ENCODE measurements around the gene PEMT.

PEMT gene

DNA sequence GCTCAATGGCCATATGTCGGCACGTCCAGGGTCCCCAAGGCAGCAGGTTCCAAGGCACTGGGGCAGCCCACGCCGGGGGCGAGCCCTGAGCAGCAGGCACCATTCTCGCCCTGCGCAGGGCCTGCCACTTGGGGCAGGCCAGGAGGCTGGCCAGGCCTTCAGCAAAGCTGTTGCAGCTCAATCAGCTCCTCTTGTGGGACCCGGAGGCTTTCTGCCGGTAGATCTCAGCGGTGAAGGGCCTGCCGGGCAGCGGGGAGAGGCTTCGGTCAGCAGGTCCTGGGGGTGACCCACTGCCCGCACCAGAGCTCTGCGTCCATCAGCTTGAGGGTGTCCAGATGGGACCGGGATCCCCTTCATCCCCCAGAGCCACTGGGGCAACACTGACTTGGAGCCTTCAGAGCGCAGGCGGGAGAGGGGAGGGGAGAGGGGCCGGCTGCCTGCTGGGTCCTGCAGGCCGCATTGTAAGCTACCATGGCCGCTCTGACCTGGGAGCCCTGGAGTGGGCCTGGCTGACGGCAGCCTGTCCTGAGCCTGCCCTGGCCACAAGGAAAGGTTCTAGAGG lies 85.8 kb downstream of the PEMT start:
- no peak for TF ChIP-seq CTCF (IDR thresholded peaks at IDR 0.05)
- Histone ChIP-seq H3K27ac (no peak overlapping the region), H3K4me3 (no peak overlapping the region)
- DNase-seq (ENCODE audit: low spot score) = no peak

DNA sequence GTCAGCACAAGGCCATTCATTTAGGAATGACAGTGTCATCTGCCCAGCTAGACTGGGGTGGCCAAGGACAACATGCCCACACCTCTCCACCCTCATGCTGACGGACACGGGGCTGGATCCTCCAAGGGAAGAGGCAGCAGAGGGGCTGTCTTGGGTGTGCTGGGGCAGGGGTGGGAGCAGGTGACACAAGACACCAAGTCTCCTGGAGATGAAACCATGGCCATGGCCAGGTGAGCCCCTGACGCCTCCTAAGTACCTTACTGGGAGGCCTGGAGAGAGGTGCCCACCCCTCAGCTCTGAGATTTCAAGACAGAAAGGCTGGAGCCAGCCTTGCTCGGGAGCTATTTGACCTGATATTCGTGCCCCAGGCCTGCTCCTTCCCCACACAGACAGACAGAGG lies 86.4 kb downstream of the PEMT start:
- no peak for DNase-seq (ENCODE audit: low spot score)
- no peak for TF ChIP-seq CTCF (IDR thresholded peaks at IDR 0.05)
- Histone ChIP-seq H3K27ac (no peak overlapping the region), H3K4me3 (no peak overlapping the region)

DNA sequence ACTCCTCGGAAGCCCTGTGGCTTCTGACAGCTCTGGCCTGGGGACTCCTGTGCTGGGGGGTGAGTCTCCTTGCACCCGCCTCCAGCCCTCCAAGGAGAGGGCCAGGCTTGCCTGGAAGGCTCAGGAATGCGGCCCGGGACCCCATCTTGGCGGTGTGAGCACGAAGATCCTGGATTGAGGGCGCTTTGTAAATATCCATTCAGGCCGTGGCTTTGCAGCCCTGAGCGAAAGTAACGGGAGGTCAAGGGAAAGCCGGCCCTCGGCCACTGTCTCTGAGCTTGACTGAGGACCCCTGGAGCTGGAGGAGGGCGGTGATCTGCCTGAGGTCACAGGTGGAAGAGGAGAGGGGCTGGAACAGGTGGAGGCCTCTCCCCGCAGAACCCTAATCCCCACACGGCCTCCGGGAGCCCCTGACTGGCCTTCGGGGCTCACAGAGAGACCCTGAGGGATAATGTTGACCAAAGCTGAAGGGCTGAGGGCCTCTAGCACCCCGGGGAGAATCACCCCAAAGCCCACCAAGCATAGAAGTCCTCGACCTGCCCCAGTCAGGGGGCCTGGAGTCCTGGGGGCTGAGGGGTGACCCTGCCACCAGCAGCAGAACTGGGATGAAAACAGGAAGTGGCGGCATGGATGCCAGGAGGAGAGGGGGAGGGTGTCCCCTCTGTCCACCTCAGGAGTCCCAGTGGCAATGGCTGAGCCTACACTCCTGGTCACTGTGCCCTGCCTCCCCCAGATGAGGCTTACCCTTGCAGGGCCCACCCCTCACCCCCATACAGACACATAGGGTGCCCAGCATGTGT lies 87.0 kb downstream of the PEMT start:
- no peak for TF ChIP-seq CTCF (IDR thresholded peaks at IDR 0.05)
- DNase-seq (ENCODE audit: low spot score) = no peak
- H3K27ac ChIP-seq = no peak overlapping the region

GRCh38 chr17:17503566-17504130 lies 87.9 kb downstream of the PEMT start:
- Histone ChIP-seq H3K4me3 (no peak overlapping the region), H3K27ac (no peak overlapping the region)
- DNase-seq (ENCODE audit: low spot score) = no peak
- TF ChIP-seq CTCF (IDR thresholded peaks at IDR 0.05) = no peak

More for the DNA sequence above, 87.0 kb downstream of the PEMT start:
- H3K4me3 ChIP-seq = no peak overlapping the region

DNA sequence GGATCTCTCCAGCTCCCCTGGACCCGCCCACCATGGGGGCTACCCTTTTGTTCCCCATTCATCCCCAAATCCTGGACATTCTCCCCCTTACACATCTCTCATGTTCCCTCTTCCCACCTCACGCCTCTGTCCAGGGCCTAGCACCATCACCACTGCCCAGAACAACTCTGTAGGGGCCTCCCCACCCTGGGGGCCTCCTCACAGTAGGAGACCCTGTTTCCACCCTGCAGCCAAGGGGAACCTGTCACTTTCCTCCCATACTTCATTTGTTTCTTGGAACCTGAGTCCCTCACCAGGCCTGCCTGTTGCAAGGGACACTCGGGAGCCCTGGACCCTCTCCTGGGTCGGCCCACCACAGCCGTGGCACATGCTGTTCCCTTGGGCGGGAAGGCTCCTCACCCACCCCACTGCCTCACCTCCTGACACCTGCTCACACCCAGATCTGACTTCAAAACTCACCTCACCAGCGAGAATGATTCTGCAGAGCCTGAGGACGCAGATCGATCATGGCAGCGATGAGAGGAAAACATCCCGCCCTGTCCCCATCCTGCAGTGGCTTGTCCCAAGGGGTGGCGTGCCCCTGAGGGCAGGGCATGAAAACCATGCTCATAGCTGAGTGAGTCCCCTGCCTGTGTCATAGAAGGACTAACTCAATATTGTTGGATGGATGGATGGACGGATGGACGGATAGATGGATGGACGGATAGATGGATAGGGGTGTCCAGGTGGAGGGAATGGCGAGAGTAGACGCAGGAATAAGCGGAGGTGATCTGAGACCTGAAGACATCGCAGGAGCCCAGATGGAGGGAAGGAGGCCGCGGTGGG lies 88.6 kb downstream of the PEMT start:
- no peak overlapping the region for H3K27ac ChIP-seq
- no peak for DNase-seq (ENCODE audit: low spot score)

More for the DNA sequence above, 88.6 kb downstream of the PEMT start:
- H3K4me3 ChIP-seq = no peak overlapping the region
- TF ChIP-seq CTCF (IDR thresholded peaks at IDR 0.05) = no peak
